Measurements from ENCODE around the gene TNFRSF1B.
A peak's percentile ranks its signal among the peaks of the same experiment; 100 is the strongest.

The TNFRSF1B gene

GRCh38 chr1:12142141-12142823 is 24.5 kb upstream of the TNFRSF1B start:
- DNase-seq (ENCODE audit: low read depth in 2 of 2), result no peak

DNA sequence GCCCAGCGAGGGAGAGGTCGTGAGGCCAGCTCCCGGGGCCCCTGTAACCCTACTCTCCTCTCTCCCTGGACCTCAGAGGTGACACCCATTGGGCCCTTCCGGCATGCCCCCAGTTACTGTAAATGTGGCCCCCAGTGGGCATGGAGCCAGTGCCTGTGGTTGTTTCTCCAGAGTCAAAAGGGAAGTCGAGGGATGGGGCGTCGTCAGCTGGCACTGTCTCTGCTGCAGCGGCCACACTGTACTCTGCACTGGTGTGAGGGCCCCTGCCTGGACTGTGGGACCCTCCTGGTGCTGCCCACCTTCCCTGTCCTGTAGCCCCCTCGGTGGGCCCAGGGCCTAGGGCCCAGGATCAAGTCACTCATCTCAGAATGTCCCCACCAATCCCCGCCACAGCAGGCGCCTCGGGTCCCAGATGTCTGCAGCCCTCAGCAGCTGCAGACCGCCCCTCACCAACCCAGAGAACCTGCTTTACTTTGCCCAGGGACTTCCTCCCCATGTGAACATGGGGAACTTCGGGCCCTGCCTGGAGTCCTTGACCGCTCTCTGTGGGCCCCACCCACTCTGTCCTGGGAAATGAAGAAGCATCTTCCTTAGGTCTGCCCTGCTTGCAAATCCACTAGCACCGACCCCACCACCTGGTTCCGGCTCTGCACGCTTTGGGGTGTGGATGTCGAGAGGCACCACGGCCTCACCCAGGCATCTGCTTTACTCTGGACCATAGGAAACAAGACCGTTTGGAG is 23.7 kb upstream of the TNFRSF1B start:
- no peak for DNase-seq (ENCODE audit: low read depth in 2 of 2)

DNA sequence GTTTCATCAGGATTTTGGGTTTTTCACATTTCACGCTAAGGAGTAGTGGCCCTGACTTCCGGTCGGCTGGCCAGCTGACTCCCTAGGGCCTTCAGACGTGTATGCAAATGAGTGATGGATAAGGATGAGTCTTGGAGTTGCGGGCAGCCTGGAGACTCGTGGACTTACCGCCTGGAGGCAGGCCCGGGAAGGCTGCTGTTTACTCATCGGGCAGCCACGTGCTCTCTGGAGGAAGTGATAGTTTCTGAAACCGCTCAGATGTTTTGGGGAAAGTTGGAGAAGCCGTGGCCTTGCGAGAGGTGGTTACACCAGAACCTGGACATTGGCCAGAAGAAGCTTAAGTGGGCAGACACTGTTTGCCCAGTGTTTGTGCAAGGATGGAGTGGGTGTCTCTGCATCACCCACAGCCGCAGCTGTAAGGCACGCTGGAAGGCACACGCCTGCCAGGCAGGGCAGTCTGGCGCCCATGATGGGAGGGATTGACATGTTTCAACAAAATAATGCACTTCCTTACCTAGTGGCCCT is 23.1 kb upstream of the TNFRSF1B start:
- peak; percentile 23 to 28 for DNase-seq (ENCODE audit: low read depth in 2 of 2)

GRCh38 chr1:12144236-12144635 is 22.6 kb upstream of the TNFRSF1B start:
- DNase-seq (ENCODE audit: low read depth in 2 of 2), result no peak

DNA sequence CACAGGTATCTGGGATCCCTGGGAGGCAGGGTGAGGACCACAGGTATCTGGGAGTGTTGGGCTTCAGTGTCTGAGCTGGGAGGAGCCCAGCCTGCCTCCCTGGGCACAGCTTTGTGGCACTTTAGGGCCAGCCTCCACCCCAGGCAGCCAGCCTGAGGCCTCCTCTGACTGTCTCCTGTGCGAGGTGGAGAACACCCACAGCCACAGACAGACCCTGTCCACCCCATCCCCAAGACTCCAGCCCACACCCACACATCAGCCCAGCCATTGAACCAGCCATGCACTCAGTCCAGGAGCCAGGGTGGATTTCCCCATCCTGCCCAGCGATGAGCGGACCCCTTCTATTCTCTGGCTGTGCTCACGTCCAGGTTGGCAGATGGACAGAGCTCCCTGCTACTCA is 21.8 kb upstream of the TNFRSF1B start:
- DNase-seq (ENCODE audit: low read depth in 2 of 2), result no peak

DNA sequence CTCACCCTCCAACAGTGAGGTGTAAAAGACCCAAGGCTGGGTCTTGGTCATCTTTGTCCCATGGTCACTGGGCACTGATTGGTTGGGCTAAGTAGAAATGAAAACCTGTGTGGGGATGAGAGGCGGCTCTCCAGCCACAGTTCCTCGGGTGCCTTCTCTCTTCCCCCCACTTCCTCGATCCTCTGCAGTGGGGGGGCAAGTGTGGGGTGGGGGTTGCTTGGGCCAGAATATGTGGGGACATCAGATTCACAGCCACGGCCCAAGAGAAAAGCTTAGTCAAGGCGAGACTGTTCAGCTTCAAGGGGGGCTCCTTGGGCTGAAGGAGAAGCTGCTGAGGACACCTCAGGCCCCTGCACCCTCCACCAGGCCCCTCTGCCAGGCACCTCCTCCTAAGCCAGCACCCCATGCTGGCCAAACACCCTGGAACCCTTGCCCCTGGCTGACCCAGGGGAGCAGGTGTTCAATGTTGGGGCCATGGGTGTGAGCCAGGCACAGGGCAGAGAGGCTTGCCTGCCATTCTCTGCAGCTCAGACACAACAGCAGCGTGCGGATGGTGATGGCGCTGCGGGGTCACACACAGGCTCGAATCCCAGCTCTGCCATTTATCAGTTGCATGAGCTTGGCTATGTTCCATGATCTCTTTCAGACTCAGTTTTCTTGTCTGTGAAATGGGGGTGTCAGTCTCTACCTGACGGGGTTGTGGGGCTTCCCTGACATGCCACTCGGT is 21.0 kb upstream of the TNFRSF1B start:
- no peak for DNase-seq (ENCODE audit: low read depth in 2 of 2)

- DNase-seq (ENCODE audit: low read depth in 2 of 2), result no peak
Measured at GRCh38 chr1:12146343-12147112, 20.3 kb upstream of the TNFRSF1B start.

GRCh38 chr1:12147201-12147701 is 19.5 kb upstream of the TNFRSF1B start:
- DNase-seq (ENCODE audit: low read depth in 2 of 2), result no peak

- DNase-seq (ENCODE audit: low read depth in 2 of 2), result no peak
Measured at GRCh38 chr1:12148160-12148957, 18.4 kb upstream of the TNFRSF1B start.

DNA sequence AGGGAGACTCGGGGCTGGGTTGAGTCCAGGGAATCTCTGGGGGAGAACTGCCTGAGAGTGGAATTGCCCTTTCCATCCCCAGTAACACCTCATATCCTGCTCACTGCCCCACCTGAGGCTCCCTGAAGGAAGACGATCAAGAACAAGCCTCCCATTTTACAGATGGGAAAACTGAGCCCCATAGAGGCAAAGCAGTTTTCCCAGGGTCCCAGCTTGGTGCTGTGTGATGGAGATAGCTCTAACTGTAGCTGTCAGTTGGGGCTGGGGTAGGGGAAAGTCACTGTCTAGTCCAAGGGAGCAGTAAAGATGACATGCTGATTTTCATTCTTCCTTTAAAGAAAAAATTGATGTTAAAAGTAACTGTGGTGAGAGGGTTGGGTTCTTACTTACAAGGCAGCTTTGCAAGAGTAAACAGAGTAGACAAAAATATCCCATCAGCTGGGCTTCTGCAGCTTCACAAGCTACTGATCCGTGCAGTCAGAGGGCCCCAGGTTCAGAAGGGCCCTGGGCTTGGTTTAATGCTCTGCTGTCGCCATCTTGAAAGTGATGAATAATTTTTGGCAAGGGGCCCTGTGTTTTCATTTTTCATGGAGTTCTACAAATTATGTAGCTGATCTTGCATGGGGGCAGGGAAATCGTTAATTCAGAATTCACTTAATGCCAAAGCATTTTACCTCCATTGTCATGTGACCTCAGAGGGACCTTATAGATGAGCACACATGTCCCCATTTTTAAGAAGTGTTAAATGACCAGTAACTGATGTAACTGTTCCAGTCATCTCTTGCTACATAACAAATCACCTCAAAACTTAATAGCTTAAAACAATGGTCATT is 17.6 kb upstream of the TNFRSF1B start:
- no peak for DNase-seq (ENCODE audit: low read depth in 2 of 2)

DNA sequence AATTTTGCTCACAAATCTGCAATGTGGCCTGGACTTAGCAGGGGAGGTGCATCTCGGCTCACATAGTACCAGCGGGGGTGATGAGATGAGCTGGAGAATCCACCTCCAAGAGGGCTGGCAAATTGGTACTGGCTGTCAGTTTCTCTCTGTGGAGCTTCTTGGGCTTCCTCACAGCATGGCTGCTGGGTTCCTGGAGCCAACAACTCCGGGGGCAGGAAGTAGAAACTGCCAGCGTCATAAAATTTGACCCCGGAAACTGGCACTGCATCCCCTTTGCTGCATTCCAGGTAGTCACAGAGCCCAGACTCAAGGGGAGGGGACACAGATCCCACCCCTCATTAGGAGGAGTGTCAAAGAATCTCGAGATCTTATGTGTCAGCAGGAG is 17.0 kb upstream of the TNFRSF1B start:
- no peak for DNase-seq (ENCODE audit: low read depth in 2 of 2)

DNA sequence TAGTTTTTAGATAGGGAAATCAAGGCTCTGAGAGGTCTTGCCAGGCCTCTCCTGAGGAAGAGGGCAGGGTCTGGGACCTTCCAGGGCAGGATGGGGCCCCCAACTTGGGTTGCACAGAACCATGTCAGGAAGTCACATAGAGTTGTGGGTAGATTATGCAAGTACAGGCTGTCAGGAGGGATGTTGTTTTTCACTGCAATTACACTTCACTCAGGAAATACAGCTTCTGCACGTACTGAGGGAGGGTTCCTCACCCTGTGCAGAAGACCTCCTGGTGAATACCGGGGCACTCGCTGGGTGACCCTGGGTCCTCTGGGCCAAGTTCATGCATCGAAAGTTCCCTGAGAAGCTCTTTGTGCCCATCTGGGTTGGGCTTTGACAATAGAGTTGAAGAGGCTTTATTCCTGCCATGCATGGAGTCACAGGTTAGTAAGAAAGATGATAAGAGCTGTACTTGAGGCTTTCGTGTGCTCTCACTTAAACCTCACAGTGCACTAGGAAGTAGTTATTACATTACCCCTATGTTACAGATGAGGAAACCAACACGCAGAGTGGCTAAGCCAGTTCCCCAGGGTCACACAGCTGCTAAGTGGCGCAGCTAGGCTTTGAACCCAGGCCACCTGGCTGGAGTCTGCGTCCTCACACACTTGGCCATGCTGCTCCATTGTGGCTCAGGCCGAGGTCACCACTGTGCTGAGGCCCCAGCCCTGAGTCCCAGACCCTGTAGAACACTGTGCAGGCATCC is 16.2 kb upstream of the TNFRSF1B start:
- DNase-seq (ENCODE audit: low read depth in 2 of 2), result no peak

DNA sequence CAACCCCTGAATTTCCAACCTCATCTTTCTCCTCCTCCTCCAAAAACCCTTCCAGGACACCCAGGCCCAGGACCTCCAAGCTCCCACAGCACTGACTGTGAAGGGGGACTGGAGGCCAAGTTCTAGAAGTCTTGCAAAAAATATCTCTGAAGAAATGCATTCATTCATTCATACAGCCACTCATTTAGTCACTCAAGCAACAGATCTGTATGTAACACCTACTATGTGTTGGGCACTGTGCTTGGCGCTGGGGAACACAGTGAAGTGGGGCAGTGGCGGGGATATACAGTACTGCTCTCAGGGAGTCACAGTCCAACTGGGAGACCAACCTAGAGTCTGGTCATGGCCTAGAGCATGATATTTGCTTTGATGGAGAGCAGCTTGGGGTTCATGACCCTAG is 15.3 kb upstream of the TNFRSF1B start:
- no peak for DNase-seq (ENCODE audit: low read depth in 2 of 2)

DNA sequence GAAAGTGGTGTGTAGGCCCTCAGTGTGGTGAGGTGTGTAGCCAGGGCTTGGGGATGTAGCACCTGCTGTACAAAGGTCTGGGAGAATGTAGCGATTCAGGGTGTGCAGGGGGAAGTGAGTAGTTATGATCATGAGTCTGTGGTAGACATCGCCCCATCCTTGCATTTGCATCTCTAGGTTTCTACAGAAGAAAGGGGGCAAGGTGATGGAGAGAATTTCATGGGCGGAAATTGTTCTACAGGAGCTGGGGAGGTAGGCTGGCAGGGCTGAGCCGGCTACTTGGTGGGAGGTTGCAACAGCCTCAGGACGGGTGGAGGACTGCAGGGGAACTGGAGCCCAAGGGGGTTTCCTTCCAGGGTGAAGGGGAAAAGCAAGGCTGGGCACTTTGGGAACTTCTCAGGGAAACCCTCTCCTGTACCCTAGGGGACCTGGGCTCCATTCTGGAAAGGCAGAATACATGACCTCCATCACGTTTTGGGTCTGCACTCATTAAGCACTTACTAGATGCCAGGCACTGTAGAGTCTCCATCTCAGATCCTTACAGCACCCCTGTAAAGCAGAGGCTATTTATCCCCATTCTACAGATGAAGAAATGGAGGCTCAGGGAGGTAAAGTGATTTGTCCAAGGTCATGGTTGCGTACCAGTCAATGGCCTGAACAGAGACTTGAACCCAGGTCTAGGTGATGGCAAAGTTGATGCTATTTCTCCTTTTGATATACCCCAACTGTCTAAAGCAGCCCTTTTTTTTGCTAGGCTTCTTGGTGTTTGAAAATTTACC is 14.5 kb upstream of the TNFRSF1B start:
- no peak for DNase-seq (ENCODE audit: low read depth in 2 of 2)

DNA sequence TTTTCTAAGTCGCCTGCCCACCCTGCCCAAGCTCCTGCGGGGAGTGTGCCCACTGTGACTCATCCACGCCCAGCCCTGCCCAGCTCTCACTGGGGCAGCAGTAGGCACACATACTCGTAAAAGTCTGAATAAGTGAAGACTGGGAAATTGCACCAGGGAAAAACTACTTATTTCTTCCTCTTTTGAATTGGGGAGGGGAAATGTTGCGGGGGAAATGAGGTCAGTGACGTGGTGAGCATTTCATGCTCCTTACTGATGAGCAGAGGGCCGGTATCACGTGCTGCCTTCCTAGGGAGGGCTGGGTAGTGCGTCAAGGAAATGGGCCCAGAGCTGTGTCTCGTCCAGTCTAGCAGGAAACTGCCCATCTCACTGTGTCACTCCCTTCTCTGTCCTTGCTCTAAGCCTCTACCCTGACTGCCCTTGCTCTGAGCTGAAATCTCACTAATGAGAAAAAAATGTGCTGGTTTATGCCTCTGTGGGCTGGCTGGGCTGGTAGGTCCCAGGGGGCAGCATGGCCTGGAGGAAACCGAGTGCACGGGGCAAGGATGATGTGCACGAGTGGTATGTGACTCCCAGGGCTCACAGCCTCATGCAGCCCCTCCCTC is 13.5 kb upstream of the TNFRSF1B start:
- DNase-seq (ENCODE audit: low read depth in 2 of 2), result no peak

- no peak for DNase-seq (ENCODE audit: low read depth in 2 of 2)
Measured at GRCh38 chr1:12155328-12155727, 11.5 kb upstream of the TNFRSF1B start.

DNA sequence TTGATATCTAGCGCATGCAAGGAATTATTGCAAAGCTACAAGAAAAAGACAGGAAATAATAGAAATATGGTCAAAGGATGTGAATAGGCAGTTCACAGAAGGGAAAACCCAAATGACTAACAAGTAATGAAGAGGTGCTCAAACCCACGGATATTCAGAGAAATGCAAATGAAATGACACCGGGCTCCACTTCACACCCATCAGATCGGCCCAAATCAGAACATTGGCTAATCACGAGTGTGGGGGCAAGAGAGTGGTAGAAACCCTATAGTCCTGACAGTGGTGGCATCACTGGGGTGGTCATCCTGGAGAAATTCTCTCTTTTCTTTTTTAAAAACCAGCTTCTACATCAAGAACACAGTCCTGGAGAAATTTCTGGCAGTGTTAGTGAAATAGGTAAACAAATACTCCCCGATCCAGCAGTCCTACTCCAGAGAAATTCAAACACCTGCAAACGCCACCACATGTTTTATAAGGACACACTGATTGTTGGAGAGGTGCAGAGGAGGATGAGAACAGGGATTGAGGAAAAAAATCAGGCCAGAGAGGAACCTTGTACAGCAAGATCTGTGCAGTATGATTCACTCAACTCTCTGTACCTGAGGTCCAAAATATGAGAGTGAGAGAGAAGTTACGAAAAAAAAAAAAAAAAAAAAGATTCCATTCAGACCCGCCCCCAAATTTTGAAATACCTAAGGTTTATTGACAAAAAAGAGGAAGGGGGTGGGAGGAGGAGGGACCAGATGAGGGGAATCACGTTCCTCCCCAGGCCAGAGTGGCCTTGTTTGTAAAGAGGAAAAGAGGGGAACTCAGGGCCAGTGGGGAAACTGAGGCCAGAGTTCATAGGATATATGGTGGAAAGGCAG is 9.2 kb upstream of the TNFRSF1B start:
- DNase-seq (ENCODE audit: low read depth in 2 of 2), result no peak
